Measurements from ENCODE around the gene NFX1. TPM values are rescaled to one million over a fixed set of nuclear protein-coding genes. Genes with fewer than 3 reads are reported as not detected.

NFX1 gene
- total RNA-seq (2021) = 36.3 and 40.0 TPM in 2 replicates
- Bru-seq, nascent RNA = percentile 85 among the genes with signal in this experiment
- BruChase-seq, experiment 1, labeled RNA remaining after a 2-hour chase = percentile 78 among the genes with signal in this experiment
- percentile 78 among the genes with signal in this experiment for BruChase-seq, experiment 2, labeled RNA remaining after a 6-hour chase
- long read RNA-seq, full-length matches to known transcripts = 28 of 90 reads
- long read RNA-seq, partial matches to known transcripts = 36 of 90 reads
- long read RNA-seq, other reads (novel, unspliced or antisense) = 26 of 90 reads

GRCh38 chr9:33290247-33291030 is at the start of gene NFX1:
NFX1 (plus strand) TSS chr9:33290516; CDS start chr9:33290573, 57 bp downstream.
- TF ChIP-seq CTCF (conservative IDR thresholded peaks at IDR 0.05; ENCODE audit: low read depth, low read length) = no peak
- TF ChIP-seq EZH2 (IDR thresholded peaks at IDR 0.05; ENCODE audit: borderline replicate concordance, low read depth, low read length, poor library complexity, severe bottlenecking) = no peak
- Histone ChIP-seq H3K36me3 (ENCODE audit: insufficient read depth, low read length, poor library complexity, severe bottlenecking) (peaks cover 9% of the 10 kb centered on the region), H3K27me3 (replicated peaks; ENCODE audit: insufficient read depth, low read depth, low read length, poor library complexity) (no peaks in the 10 kb centered on the region), H3K27ac (ENCODE audit: low read depth, low read length, poor library complexity, severe bottlenecking) (peak within 1 kb of the TSS; percentile 97), H3K4me1 (ENCODE audit: insufficient read depth, low read length, poor library complexity, severe bottlenecking) (peaks cover 4% of the 10 kb centered on the region), H3K9me3 (ENCODE audit: low read depth, low read length, poor library complexity, severe bottlenecking) (no peaks in the 10 kb centered on the region), H3K4me3 (ENCODE audit: low read depth, low read length, poor library complexity, severe bottlenecking) (peak within 1 kb of the TSS; percentile 79)
- ChIA-PET CTCF (interaction anchor here (0.8 to 1.0 kb wide), 3 partner anchors 176 to 293 kb away, joined by 3 to 4 read pairs (median 3); no protein-coding TSS in a partner anchor), POLR2A (ENCODE audit: low non-redundant PET) (interaction anchor here (0.6 kb wide), 1 partner anchor 21 kb away, joined by 3 read pairs; no protein-coding TSS in a partner anchor)
- peak; percentile 99 for DNase-seq (ENCODE audit: low spot score)
- TSS peak; percentile 36 for BruUV-seq (replicated peaks)
- intact Hi-C loops (cut with micrococcal nuclease; ENCODE audit: unreplicated experiment) = no loop called here

GRCh38 chr9:33241298-33241697 is 49.0 kb upstream of the NFX1 start:
- TF ChIP-seq CTCF (conservative IDR thresholded peaks at IDR 0.05; ENCODE audit: low read depth, low read length) = no peak
- TF ChIP-seq EZH2 (IDR thresholded peaks at IDR 0.05; ENCODE audit: borderline replicate concordance, low read depth, low read length, poor library complexity, severe bottlenecking) = no peak
- Histone ChIP-seq H3K4me1 (ENCODE audit: insufficient read depth, low read length, poor library complexity, severe bottlenecking) (no peaks in the 10 kb centered on the region), H3K27ac (ENCODE audit: low read depth, low read length, poor library complexity, severe bottlenecking) (no peak overlapping the region), H3K36me3 (ENCODE audit: insufficient read depth, low read length, poor library complexity, severe bottlenecking) (no peaks in the 10 kb centered on the region), H3K4me3 (ENCODE audit: low read depth, low read length, poor library complexity, severe bottlenecking) (no peak overlapping the region), H3K27me3 (replicated peaks; ENCODE audit: insufficient read depth, low read depth, low read length, poor library complexity) (no peaks in the 10 kb centered on the region), H3K9me3 (ENCODE audit: low read depth, low read length, poor library complexity, severe bottlenecking) (no peaks in the 10 kb centered on the region)
- ChIA-PET CTCF (no interaction called here), POLR2A (ENCODE audit: low non-redundant PET) (no interaction called here)
- intact Hi-C loops (cut with micrococcal nuclease; ENCODE audit: unreplicated experiment) = no loop called here
- BruUV-seq (replicated peaks) = no TSS peak
- DNase-seq (ENCODE audit: low spot score) = no peak

- H3K4me1 ChIP-seq (ENCODE audit: insufficient read depth, low read length, poor library complexity, severe bottlenecking) = no peaks in the 10 kb centered on the region
- no peak overlapping the region for H3K4me3 ChIP-seq (ENCODE audit: low read depth, low read length, poor library complexity, severe bottlenecking)
- no peaks in the 10 kb centered on the region for H3K27me3 ChIP-seq (replicated peaks; ENCODE audit: insufficient read depth, low read depth, low read length, poor library complexity)
- no peak for DNase-seq (ENCODE audit: low spot score)
- no peaks in the 10 kb centered on the region for H3K36me3 ChIP-seq (ENCODE audit: insufficient read depth, low read length, poor library complexity, severe bottlenecking)
- TF ChIP-seq EZH2 (IDR thresholded peaks at IDR 0.05; ENCODE audit: borderline replicate concordance, low read depth, low read length, poor library complexity, severe bottlenecking) (no peak), CTCF (conservative IDR thresholded peaks at IDR 0.05; ENCODE audit: low read depth, low read length) (no peak)
- H3K9me3 ChIP-seq (ENCODE audit: low read depth, low read length, poor library complexity, severe bottlenecking) = no peaks in the 10 kb centered on the region
- intact Hi-C loops (cut with micrococcal nuclease; ENCODE audit: unreplicated experiment) = no loop called here
- CTCF ChIA-PET = interaction anchor here (0.5 to 0.9 kb wide), 2 partner anchors 16 to 99 kb away, joined by 5 to 10 read pairs; no protein-coding TSS in a partner anchor
- POLR2A ChIA-PET (ENCODE audit: low non-redundant PET) = no interaction called here
- H3K27ac ChIP-seq (ENCODE audit: low read depth, low read length, poor library complexity, severe bottlenecking) = no peak overlapping the region
- BruUV-seq (replicated peaks) = no TSS peak
Observed at GRCh38 chr9:33242609-33243134, 47.6 kb upstream of the NFX1 start.
